OCI-LY1 (cell line): ENCODE measurements around the gene SLC1A4.

Experiments used
- H2AFZ ChIP-seq: fragments of 200-600 bp; sonication (generic), shearing (Covaris generic); 2 replicates; pipeline ENCODE4 v1.6.0; 2014; ENCODE audit warnings: antibody characterized with exemption, mild to moderate bottlenecking, low read length
- H3F3A ChIP-seq: fragments of 200-600 bp; sonication (generic), shearing (Covaris generic); 2 replicates; pipeline ENCODE4 v1.6.0; 2014; ENCODE audit warnings: mild to moderate bottlenecking, antibody characterized with exemption, low read length, moderate library complexity; ENCODE audit not compliant: insufficient read depth
- H3K27ac ChIP-seq: fragments of 200-600 bp; sonication (generic); 2 replicates; pipeline ENCODE4 v1.5.1; 2014; ENCODE audit warnings: low read length, mixed run types, mild to moderate bottlenecking, low read depth; ENCODE audit not compliant: poor library complexity, severe bottlenecking
- H3K27me3 ChIP-seq: fragments of 200-600 bp; sonication (generic); 2 replicates; pipeline ENCODE4 v1.6.0; 2014; ENCODE audit warnings: antibody characterized with exemption, mild to moderate bottlenecking, low read length, moderate library complexity; ENCODE audit not compliant: insufficient read depth
- H3K36me3 ChIP-seq: fragments of 200-600 bp; sonication (generic); 2 replicates; pipeline ENCODE4 v1.6.1; 2014; ENCODE audit warnings: mild to moderate bottlenecking, antibody characterized with exemption, low read length, moderate library complexity, mixed read lengths; ENCODE audit not compliant: insufficient read depth
- H3K4me1 ChIP-seq: fragments of 200-600 bp; sonication (generic); 2 replicates; pipeline ENCODE4 v1.5.1; 2014; ENCODE audit warnings: mild to moderate bottlenecking, low read length, moderate library complexity; ENCODE audit not compliant: insufficient read depth, severe bottlenecking
- H3K4me2 ChIP-seq: fragments of 200-600 bp; sonication (generic), shearing (Covaris generic); 2 replicates; pipeline ENCODE4 v1.6.1; 2014; ENCODE audit warnings: low read length
- H3K4me3 ChIP-seq: fragments of 200-600 bp; sonication (generic); 2 replicates; pipeline ENCODE4 v1.5.1; 2014; ENCODE audit warnings: low read length, low read depth, mild to moderate bottlenecking, mixed read lengths; ENCODE audit not compliant: poor library complexity, severe bottlenecking
- H3K79me2 ChIP-seq: fragments of 200-600 bp; shearing (Covaris generic); 2 replicates; pipeline ENCODE4 v1.6.1; 2016; ENCODE audit warnings: mixed run types, low read length, mixed read lengths; ENCODE audit not compliant: insufficient read depth
- H3K9ac ChIP-seq: fragments of 200-600 bp; sonication (generic), shearing (Covaris generic); 2 replicates; pipeline ENCODE4 v1.6.1; 2014; ENCODE audit warnings: mild to moderate bottlenecking, low read length, mixed read lengths
- H3K9me2 ChIP-seq: fragments of 200-600 bp; sonication (generic), shearing (Covaris generic); 2 replicates; pipeline ENCODE4 v1.6.1; 2014; ENCODE audit warnings: low read depth, mild to moderate bottlenecking, low read length, mixed read lengths
- H3K9me3 ChIP-seq: fragments of 200-600 bp; shearing (Covaris generic); 2 replicates; pipeline ENCODE4 v1.6.1; 2014; ENCODE audit warnings: low read length, mixed read lengths
- H4K20me1 ChIP-seq: fragments of 200-600 bp; sonication (generic), shearing (Covaris generic); 2 replicates; pipeline ENCODE4 v1.6.0; 2016; ENCODE audit warnings: mild to moderate bottlenecking, low read length; ENCODE audit not compliant: insufficient read depth
- CTCF ChIP-seq: fragments of 200-600 bp; sonication (generic), shearing (Covaris generic); IDR thresholded peaks from 2 replicates; pipeline ENCODE4 v1.5.1; 2017; ENCODE audit warnings: mild to moderate bottlenecking, antibody characterized with exemption, low read length, moderate library complexity, mixed read lengths
- EZH2 ChIP-seq: fragments of 200-600 bp; sonication (generic), shearing (Covaris generic); IDR thresholded peaks from 2 replicates; pipeline ENCODE4 v1.8.0; 2017; ENCODE audit warnings: borderline replicate concordance, mixed run types, mild to moderate bottlenecking, antibody characterized with exemption, low read length, moderate library complexity, mixed read lengths

Gene SLC1A4

DNA sequence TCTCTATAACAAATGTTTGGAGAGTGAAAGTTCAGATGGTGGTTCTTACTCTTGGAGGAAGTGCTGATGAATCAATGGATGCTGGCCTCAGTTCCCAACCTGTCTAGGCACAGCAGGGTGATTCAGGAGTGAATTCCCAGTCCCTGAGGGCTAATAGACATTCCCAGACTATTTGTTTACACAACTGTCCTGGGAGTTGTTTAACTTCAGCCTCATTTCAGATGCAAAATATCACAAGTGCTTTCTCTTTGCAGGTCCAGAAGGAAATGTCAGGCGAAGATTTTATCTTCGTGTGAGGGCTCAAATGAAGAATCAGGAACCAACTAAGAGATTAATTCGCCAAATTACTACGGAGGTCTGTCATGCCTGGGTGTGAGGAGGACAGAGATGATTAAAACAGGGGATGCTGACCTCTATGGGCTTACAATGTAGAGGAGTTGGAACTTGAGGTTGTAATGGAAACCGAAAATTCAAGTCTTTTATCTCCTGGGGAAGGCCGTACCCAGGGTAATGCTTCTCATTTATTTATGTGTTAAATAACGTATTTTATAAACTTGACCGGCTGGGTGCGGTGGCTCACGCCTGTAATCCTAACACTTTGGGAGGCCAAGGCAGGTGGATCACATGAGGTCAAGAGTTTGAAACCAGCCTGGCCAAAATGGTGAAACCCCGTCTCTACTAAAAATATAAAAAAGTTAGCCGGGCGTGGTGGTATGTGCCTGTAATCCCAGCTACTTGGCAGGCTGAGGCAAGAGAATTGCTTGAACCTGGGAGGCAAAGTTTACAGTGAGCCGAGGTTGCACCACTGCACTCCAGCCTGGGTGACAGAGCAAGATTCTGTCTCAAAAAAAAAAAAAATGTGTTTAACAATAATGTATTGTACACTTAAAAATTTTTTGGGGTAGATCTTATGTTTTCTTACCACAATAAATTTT, 38.7 kb upstream of the SLC1A4 start:
- Histone ChIP-seq H3K36me3 (no peaks in the 10 kb centered on the region), H3K9me2 (no peaks in the 10 kb centered on the region), H3K27me3 (no peaks in the 10 kb centered on the region), H2AFZ (no peak overlapping the region), H3K9me3 (peaks cover 2% of the 10 kb centered on the region), H3K4me2 (no peak overlapping the region), H3F3A (no peaks in the 10 kb centered on the region), H3K4me3 (no peak overlapping the region), H3K4me1 (peaks cover 47% of the 10 kb centered on the region), H3K79me2 (no peaks in the 10 kb centered on the region), H4K20me1 (no peaks in the 10 kb centered on the region), H3K27ac (peak overlapping the region; percentile 60), H3K9ac (no peak overlapping the region)
- TF ChIP-seq EZH2 (no peak), CTCF (no peak)

GRCh38 chr2:64951306-64951953, 37.8 kb upstream of the SLC1A4 start:
- H3K27me3 ChIP-seq, result no peaks in the 10 kb centered on the region
- peaks cover 38% of the 10 kb centered on the region for H3K4me1 ChIP-seq
- H2AFZ ChIP-seq, result peak overlapping the region; percentile 20; the same call in 1 of the 2 replicates
- peaks cover 7% of the 10 kb centered on the region for H3K9me3 ChIP-seq
- H3K36me3 ChIP-seq, result no peaks in the 10 kb centered on the region
- no peaks in the 10 kb centered on the region for H3K9me2 ChIP-seq
- no peaks in the 10 kb centered on the region for H4K20me1 ChIP-seq
- peak overlapping the region; percentile 60 for H3K27ac ChIP-seq
- H3F3A ChIP-seq, result no peaks in the 10 kb centered on the region
- H3K4me3 ChIP-seq, result no peak overlapping the region
- H3K4me2 ChIP-seq, result no peak overlapping the region; the same call in 1 of the 2 replicates
- H3K9ac ChIP-seq, result peak overlapping the region; percentile 3; the same call in 1 of the 2 replicates
- TF ChIP-seq CTCF (no peak), EZH2 (no peak)
- no peaks in the 10 kb centered on the region for H3K79me2 ChIP-seq

DNA sequence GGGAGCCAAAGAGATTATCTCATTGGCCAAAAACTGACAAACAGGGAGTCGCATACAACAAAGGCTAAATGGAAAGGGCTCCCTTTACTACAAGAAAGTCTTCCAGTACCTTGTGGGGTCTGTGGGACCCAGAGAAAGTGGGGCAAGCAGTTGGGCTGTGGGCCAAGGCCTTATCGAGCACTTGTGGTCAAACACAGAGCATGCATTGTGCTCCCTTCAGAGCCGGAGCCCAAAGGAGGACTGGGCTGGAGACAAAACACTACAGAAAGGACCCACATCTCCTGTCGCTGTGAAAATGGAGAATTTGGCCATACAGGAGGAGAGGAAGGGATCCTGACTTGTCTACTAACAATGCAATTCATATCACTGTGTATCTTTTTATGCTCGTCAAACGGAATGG, 37.1 kb upstream of the SLC1A4 start:
- Histone ChIP-seq H3K27me3 (no peaks in the 10 kb centered on the region), H3K9me2 (no peaks in the 10 kb centered on the region), H4K20me1 (no peaks in the 10 kb centered on the region), H3K9ac (no peak overlapping the region; the same call in 1 of the 2 replicates), H3K36me3 (no peaks in the 10 kb centered on the region), H3K4me1 (peaks cover 31% of the 10 kb centered on the region), H3K27ac (peak overlapping the region; percentile 60), H3F3A (no peaks in the 10 kb centered on the region), H3K4me2 (no peak overlapping the region), H3K4me3 (no peak overlapping the region), H3K79me2 (no peaks in the 10 kb centered on the region), H3K9me3 (peaks cover 7% of the 10 kb centered on the region), H2AFZ (no peak overlapping the region)
- TF ChIP-seq CTCF, result no peak
